GOT3 (cell line): ENCODE measurements around the gene PRSS2.

Source experiments
- DNase-seq: peaks from one replicate; lab custom pipeline; 2025; ENCODE audit warnings: mixed read lengths; lab: John Stamatoyannopoulos, UW

Gene PRSS2

GRCh38 chr7:142801601-142802295 is 31.0 kb downstream of the PRSS2 start:
- no peak for DNase-seq

- DNase-seq = no peak
Measured at GRCh38 chr7:142802301-142802700, 31.5 kb downstream of the PRSS2 start.

- no peak for DNase-seq
Measured at GRCh38 chr7:142803901-142804300, 33.1 kb downstream of the PRSS2 start.

- DNase-seq = no peak
Measured at GRCh38 chr7:142804728-142805207, 34.0 kb downstream of the PRSS2 start.

GRCh38 chr7:142805350-142806021 is 34.7 kb downstream of the PRSS2 start:
- no peak for DNase-seq

GRCh38 chr7:142806022-142806356 is 35.2 kb downstream of the PRSS2 start:
- no peak for DNase-seq

GRCh38 chr7:142806957-142807356 is 36.2 kb downstream of the PRSS2 start:
- DNase-seq = no peak

GRCh38 chr7:142807855-142808460 is 37.2 kb downstream of the PRSS2 start:
- no peak for DNase-seq

- no peak for DNase-seq
Measured at GRCh38 chr7:142808461-142808801, 37.7 kb downstream of the PRSS2 start.

- DNase-seq = no peak
Measured at GRCh38 chr7:142808802-142809583, 38.2 kb downstream of the PRSS2 start.

- no peak for DNase-seq
Measured at GRCh38 chr7:142809671-142810070, 38.9 kb downstream of the PRSS2 start.

- no peak for DNase-seq
Measured at GRCh38 chr7:142811154-142811737, 40.5 kb downstream of the PRSS2 start.

GRCh38 chr7:142812437-142813215 is 41.9 kb downstream of the PRSS2 start:
- no peak for DNase-seq

- no peak for DNase-seq
Measured at GRCh38 chr7:142813226-142813625, 42.5 kb downstream of the PRSS2 start.

GRCh38 chr7:142813699-142814098 is 42.9 kb downstream of the PRSS2 start:
- no peak for DNase-seq

- DNase-seq = no peak
Measured at GRCh38 chr7:142814451-142814850, 43.7 kb downstream of the PRSS2 start.

- DNase-seq = no peak
Measured at GRCh38 chr7:142815134-142815533, 44.4 kb downstream of the PRSS2 start.

- DNase-seq = no peak
Measured at GRCh38 chr7:142817506-142817905, 46.7 kb downstream of the PRSS2 start.

- no peak for DNase-seq
Measured at GRCh38 chr7:142819530-142819929, 48.8 kb downstream of the PRSS2 start.

GRCh38 chr7:142822714-142823113 is 51.9 kb downstream of the PRSS2 start:
- no peak for DNase-seq
